ENCODE measurements around the gene MED22. TPM values are rescaled to one million over a fixed set of nuclear protein-coding genes. Genes with fewer than 3 reads are reported as not detected.

MED22 gene
- total and polyA plus RNA-seq, 8 donors: 6.2 to 14.8 (median 10.5) TPM

GRCh38 chr9:133382507-133383141, 34.7 kb upstream of the MED22 start:
- Histone ChIP-seq H3K27ac (no peak overlapping the region), H3K4me3 (no peak overlapping the region), H3K4me1 (no peaks in the 10 kb centered on the region), H3K9me3 (no peaks in the 10 kb centered on the region), H3K27me3 (no peaks in the 10 kb centered on the region), H3K36me3 (no peaks in the 10 kb centered on the region)
- no peak for ATAC-seq
- no peak for DNase-seq
- 83 to 88% methylated on average over 4 of the region's 4 CpGs for WGBS, 2 donors
- intact Hi-C loops (cut with DNase I): no loop called here
- no peak for TF ChIP-seq CTCF (IDR thresholded peaks at IDR 0.05)
- FAIRE-seq: no peak

- Histone ChIP-seq H3K4me3 (no peak overlapping the region), H3K36me3 (no peaks in the 10 kb centered on the region), H3K27me3 (no peaks in the 10 kb centered on the region), H3K9me3 (no peaks in the 10 kb centered on the region), H3K4me1 (peaks cover 0 to 5% (median 0%) of the 10 kb centered on the region in 3 donors), H3K27ac (no peak overlapping the region)
- FAIRE-seq (no peak), DNase-seq (no peak), ATAC-seq (no peak)
- 86 to 95% methylated on average over 4 of the region's 4 CpGs for WGBS, 2 donors
- TF ChIP-seq CTCF (IDR thresholded peaks at IDR 0.05): no peak
- intact Hi-C loops (cut with DNase I): no loop called here
These were observed 32.8 kb upstream of the MED22 start for GRCh38 chr9:133380734-133381133.

GRCh38 chr9:133379153-133380086, 31.5 kb upstream of the MED22 start:
- WGBS, 2 donors: 93 to 94% methylated on average over 13 to 14 of the region's 14 CpGs
- DNase-seq (peak in 1 of 6 donors; percentile 11), FAIRE-seq (no peak), ATAC-seq (no peak)
- Histone ChIP-seq H3K27ac (no peak overlapping the region), H3K4me3 (no peak overlapping the region), H3K36me3 (no peaks in the 10 kb centered on the region), H3K9me3 (no peaks in the 10 kb centered on the region), H3K27me3 (no peaks in the 10 kb centered on the region), H3K4me1 (peaks cover 0 to 7% (median 3%) of the 10 kb centered on the region in 3 donors)
- intact Hi-C loops (cut with DNase I): no loop called here
- no peak for TF ChIP-seq CTCF (IDR thresholded peaks at IDR 0.05)

- Histone ChIP-seq H3K4me3 (no peak overlapping the region), H3K36me3 (no peaks in the 10 kb centered on the region), H3K4me1 (peaks cover 0 to 16% (median 11%) of the 10 kb centered on the region in 3 donors), H3K9me3 (no peaks in the 10 kb centered on the region), H3K27me3 (no peaks in the 10 kb centered on the region), H3K27ac (no peak overlapping the region)
- TF ChIP-seq CTCF (IDR thresholded peaks at IDR 0.05): no peak
- DNase-seq (peak in 1 of 6 donors; percentile 23), FAIRE-seq (no peak), ATAC-seq (no peak)
- WGBS, 2 donors: 68 to 88% methylated on average over 1 of the region's 1 CpG
- intact Hi-C loops (cut with DNase I): no loop called here
These were observed 30.6 kb upstream of the MED22 start for GRCh38 chr9:133378408-133378962.
